SK-N-SH (cell line): ENCODE measurements around the gene DNAH6. TPM values are rescaled to one million over a fixed set of nuclear protein-coding genes. Genes with fewer than 3 reads are reported as not detected.

Source experiments
- CTCF ChIA-PET: fragments of 300-600, 350-600 bp; formaldehyde crosslinking; extraction: SDS; loops from one replicate; lab custom pipeline; 2021; lab: Yijun Ruan, JAX
- POLR2A ChIA-PET: fragments of 350-600 bp; sonication (Branson Sonifier 250); formaldehyde crosslinking; extraction: SDS; loops from one replicate; lab custom pipeline; 2020; ENCODE audit warnings: antibody characterized with exemption, inconsistent platforms; lab: Yijun Ruan, JAX
- DNase-seq: peaks from one replicate; pipeline ENCODE4 v3.0.0; 2012
- H2AFZ ChIP-seq: fragments of 200-600 bp; sonication (generic); 2 replicates; pipeline ENCODE4 v1.8.1; 2016; ENCODE audit warnings: antibody characterized with exemption, mild to moderate bottlenecking, low read depth
- H3F3A ChIP-seq: fragments of 200-600 bp; sonication (generic); replicated peaks from 2 replicates; pipeline ENCODE3; 2016; ENCODE audit warnings: antibody characterized with exemption, mild to moderate bottlenecking; ENCODE audit not compliant: insufficient read depth
- H3K27ac ChIP-seq, 2 experiments: fragments of 200-500 bp in 1 of 2; fragments of 200-600 bp in 1 of 2; sonication (Bioruptor generic) in 1 of 2; sonication (generic), shearing (Covaris generic) in 1 of 2; 2 replicates each; pipeline versions ENCODE4 v1.5.1 to v1.6.1; 2014 to 2016; ENCODE audit warnings: low read depth in 2 of 2, inconsistent platforms in 1 of 2, low read length in 1 of 2, mild to moderate bottlenecking in 1 of 2, mixed read lengths in 1 of 2
- H3K27me3 ChIP-seq: fragments of 200-600 bp; sonication (generic), shearing (Covaris generic); 2 replicates; pipeline ENCODE4 v1.6.1; 2016; ENCODE audit warnings: mixed run types; ENCODE audit not compliant: insufficient read depth
- H3K36me3 ChIP-seq, 2 experiments: fragments of 200-500 bp in 1 of 2; fragments of 200-600 bp in 1 of 2; sonication (Bioruptor generic) in 1 of 2; sonication (generic) in 1 of 2; replicated peaks in 1 of 2; 2 replicates each; pipeline versions ENCODE3 to v1.5.1; 2014 to 2016; ENCODE audit warnings: low read length in 1 of 2, mild to moderate bottlenecking in 1 of 2; ENCODE audit not compliant: insufficient read depth in 2 of 2, control insufficient read depth in 1 of 2
- H3K4me1 ChIP-seq, 2 experiments: fragments of 200-500 bp in 1 of 2; fragments of 200-600 bp in 1 of 2; sonication (Bioruptor generic) in 1 of 2; sonication (generic), shearing (Covaris generic) in 1 of 2; 2 replicates each; pipeline versions ENCODE4 v1.5.1 to v1.6.1; 2014 to 2016; ENCODE audit warnings: low read depth in 1 of 2, low read length in 1 of 2, mixed run types in 1 of 2; ENCODE audit not compliant: insufficient read depth in 2 of 2, control insufficient read depth in 1 of 2
- H3K4me2 ChIP-seq: fragments of 200-600 bp; sonication (generic), shearing (Covaris generic); 2 replicates; pipeline ENCODE4 v1.6.1; 2017; ENCODE audit warnings: mixed run types
- H3K4me3 ChIP-seq, 2 experiments: fragments of 200-500 bp in 1 of 2; fragments of 200-600 bp in 1 of 2; sonication (Bioruptor generic) in 1 of 2; sonication (generic), shearing (Covaris generic) in 1 of 2; 2 replicates each; pipeline versions ENCODE4 v1.5.1 to v1.8.1; 2014 to 2016; ENCODE audit warnings: low read depth in 2 of 2, inconsistent platforms in 1 of 2, low read length in 1 of 2, mild to moderate bottlenecking in 1 of 2, mixed read lengths in 1 of 2, moderate library complexity in 1 of 2
- H3K79me2 ChIP-seq: fragments of 200-600 bp; sonication (generic); 2 replicates; pipeline ENCODE4 v1.8.1; 2017; ENCODE audit warnings: mild to moderate bottlenecking; ENCODE audit not compliant: insufficient read depth
- H3K9ac ChIP-seq: fragments of 200-600 bp; sonication (generic); 2 replicates; pipeline ENCODE4 v1.6.1; 2017; ENCODE audit warnings: mixed run types
- H3K9me2 ChIP-seq: fragments of 200-600 bp; sonication (generic); 2 replicates; pipeline ENCODE4 v1.6.1; 2017; ENCODE audit warnings: mixed run types
- H3K9me3 ChIP-seq: fragments of 200-600 bp; sonication (generic); 2 replicates; pipeline ENCODE4 v1.6.1; 2017; ENCODE audit warnings: mixed run types, mild to moderate bottlenecking, moderate library complexity
- H4K20me1 ChIP-seq: fragments of 200-600 bp; sonication (generic); 2 replicates; pipeline ENCODE4 v1.6.1; 2017; ENCODE audit warnings: mild to moderate bottlenecking, mixed run types; ENCODE audit not compliant: insufficient read depth
- EP300 ChIP-seq, 2 experiments: IDR thresholded peaks; 2 replicates each; pipeline versions ENCODE4 v1.4.0 to v1.6.1; 2012; ENCODE audit warnings: borderline replicate concordance in 1 of 2, low read depth in 1 of 2, low read length in 1 of 2
- EZH2phosphoT487 ChIP-seq: fragments of 200-600 bp; sonication (generic); IDR thresholded peaks from 2 replicates; pipeline ENCODE4 v1.6.1; 2017; ENCODE audit warnings: low read depth, mixed run types, mild to moderate bottlenecking, antibody characterized with exemption, moderate library complexity, borderline replicate concordance
- FOSL2 ChIP-seq: IDR thresholded peaks from 2 replicates; pipeline ENCODE4 v1.4.0; 2012; ENCODE audit warnings: low read depth, mild to moderate bottlenecking, moderate library complexity, borderline replicate concordance
- FOXJ3 ChIP-seq: sonication (generic); formaldehyde crosslinking; IDR thresholded peaks from 2 replicates; pipeline ENCODE4 v1.5.1; 2020; ENCODE audit warnings: mild to moderate bottlenecking, missing genetic modification reagents
- FOXM1 ChIP-seq: IDR thresholded peaks from 2 replicates; pipeline ENCODE4 v1.4.0; 2012; ENCODE audit warnings: low read depth, mild to moderate bottlenecking
- JUND ChIP-seq: IDR thresholded peaks from 2 replicates; pipeline ENCODE4 v1.4.0; 2012
- MXI1 ChIP-seq: IDR thresholded peaks from 2 replicates; pipeline ENCODE4 v1.6.1; 2012; ENCODE audit warnings: mild to moderate bottlenecking, low read depth, low read length, improper control_type of control experiment
- NRF1 ChIP-seq: IDR thresholded peaks from 2 replicates; pipeline ENCODE4 v1.6.1; 2012; ENCODE audit warnings: low read depth, mild to moderate bottlenecking, low read length
- POLR2AphosphoS5 ChIP-seq: IDR thresholded peaks from 2 replicates; pipeline ENCODE4 v1.6.1; 2012; ENCODE audit warnings: low read depth, low read length
- RAD21 ChIP-seq: IDR thresholded peaks from 2 replicates; pipeline ENCODE4 v1.6.1; 2012; ENCODE audit warnings: mild to moderate bottlenecking, low read length
- RXRA ChIP-seq: IDR thresholded peaks from 2 replicates; pipeline ENCODE4 v1.4.0; 2012; ENCODE audit warnings: low read depth, mild to moderate bottlenecking, borderline replicate concordance
- SMC3 ChIP-seq: IDR thresholded peaks from 2 replicates; pipeline ENCODE4 v1.6.1; 2012; ENCODE audit warnings: low read depth, low read length, improper control_type of control experiment
- TEAD4 ChIP-seq: IDR thresholded peaks from 2 replicates; pipeline ENCODE4 v1.4.0; 2012; ENCODE audit warnings: mild to moderate bottlenecking, borderline replicate concordance; ENCODE audit not compliant: insufficient read depth
- WGBS: methylation state at CpG from one replicate; pipeline ENCODE4 v1.1.6; 2017; ENCODE audit warnings: low lambda C conversion rate; 5-methylcytosine and 5-hydroxymethylcytosine counted together
- polyA plus RNA-seq, 3 experiments: library from polyadenylated mRNA; depleted of rRNA; stranded (reverse); fragments of >200 nt; gene quantifications; 2 replicates each; pipeline ENCODE4 v1.2.3, GENCODE V29; 2012
- TF ChIP-seq, protein P1 (sequence below): IDR thresholded peaks from 2 replicates; pipeline ENCODE4 v1.4.0; 2012; ENCODE audit warnings: low read depth, borderline replicate concordance
- TF ChIP-seq, protein P2 (sequence below): fragments of 150-350 bp; IDR thresholded peaks from 2 replicates; pipeline ENCODE4 v1.6.1; 2017; ENCODE audit warnings: antibody characterized with exemption, low read length, low read depth, borderline replicate concordance
- TF ChIP-seq, protein P3 (sequence below): IDR thresholded peaks from 2 replicates; pipeline ENCODE4 v1.4.0; 2012; ENCODE audit warnings: low read depth
- TF ChIP-seq, protein P4 (sequence below): IDR thresholded peaks from 2 replicates; pipeline ENCODE4 v1.4.0; 2012; ENCODE audit warnings: low read depth, borderline replicate concordance

The DNAH6 gene
- polyA plus RNA-seq, 1 of the 3 experiments (the other 2 are of a cell fraction): 0.03 TPM

DNA sequence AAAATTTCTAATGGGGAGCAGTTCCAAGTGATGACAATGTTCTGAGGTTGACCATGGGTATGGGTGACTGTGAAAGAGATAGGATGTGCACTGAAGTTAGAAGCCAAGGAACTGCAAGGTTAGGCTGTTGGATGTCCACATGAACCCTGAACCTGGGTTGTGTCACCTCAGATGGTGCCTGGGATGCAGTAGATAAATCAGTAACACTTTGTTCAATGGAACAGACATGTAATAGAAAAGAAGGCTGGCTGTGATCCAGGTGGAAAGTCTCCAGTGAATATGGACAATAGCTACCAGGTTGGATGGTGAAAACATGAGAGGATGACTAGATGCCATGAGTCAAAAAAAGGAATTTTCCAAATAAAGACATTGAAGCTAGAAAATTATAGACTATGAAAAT, 233.1 kb downstream of the DNAH6 start:
- no peak for DNase-seq
- no peaks in the 10 kb centered on the region for H3K79me2 ChIP-seq
- ChIA-PET POLR2A (no interaction called here), CTCF (no interaction called here)
- no peaks in the 10 kb centered on the region for H3F3A ChIP-seq
- no peak overlapping the region for H3K27ac ChIP-seq
- no peak overlapping the region for H3K4me2 ChIP-seq
- no peaks in the 10 kb centered on the region for H3K9me3 ChIP-seq
- no peaks in the 10 kb centered on the region; the same call in 1 of the 2 replicates for H3K9me2 ChIP-seq
- no peaks in the 10 kb centered on the region; the same call in 1 of the 2 replicates for H3K27me3 ChIP-seq
- no peaks in the 10 kb centered on the region for H4K20me1 ChIP-seq
- H3K4me3 ChIP-seq: no peak overlapping the region
- no peak overlapping the region for H3K9ac ChIP-seq
- TF ChIP-seq, protein P1, sequence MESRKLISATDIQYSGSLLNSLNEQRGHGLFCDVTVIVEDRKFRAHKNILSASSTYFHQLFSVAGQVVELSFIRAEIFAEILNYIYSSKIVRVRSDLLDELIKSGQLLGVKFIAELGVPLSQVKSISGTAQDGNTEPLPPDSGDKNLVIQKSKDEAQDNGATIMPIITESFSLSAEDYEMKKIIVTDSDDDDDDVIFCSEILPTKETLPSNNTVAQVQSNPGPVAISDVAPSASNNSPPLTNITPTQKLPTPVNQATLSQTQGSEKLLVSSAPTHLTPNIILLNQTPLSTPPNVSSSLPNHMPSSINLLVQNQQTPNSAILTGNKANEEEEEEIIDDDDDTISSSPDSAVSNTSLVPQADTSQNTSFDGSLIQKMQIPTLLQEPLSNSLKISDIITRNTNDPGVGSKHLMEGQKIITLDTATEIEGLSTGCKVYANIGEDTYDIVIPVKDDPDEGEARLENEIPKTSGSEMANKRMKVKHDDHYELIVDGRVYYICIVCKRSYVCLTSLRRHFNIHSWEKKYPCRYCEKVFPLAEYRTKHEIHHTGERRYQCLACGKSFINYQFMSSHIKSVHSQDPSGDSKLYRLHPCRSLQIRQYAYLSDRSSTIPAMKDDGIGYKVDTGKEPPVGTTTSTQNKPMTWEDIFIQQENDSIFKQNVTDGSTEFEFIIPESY: no peak
- no peak for TF ChIP-seq POLR2AphosphoS5
- TF ChIP-seq, protein P2, sequence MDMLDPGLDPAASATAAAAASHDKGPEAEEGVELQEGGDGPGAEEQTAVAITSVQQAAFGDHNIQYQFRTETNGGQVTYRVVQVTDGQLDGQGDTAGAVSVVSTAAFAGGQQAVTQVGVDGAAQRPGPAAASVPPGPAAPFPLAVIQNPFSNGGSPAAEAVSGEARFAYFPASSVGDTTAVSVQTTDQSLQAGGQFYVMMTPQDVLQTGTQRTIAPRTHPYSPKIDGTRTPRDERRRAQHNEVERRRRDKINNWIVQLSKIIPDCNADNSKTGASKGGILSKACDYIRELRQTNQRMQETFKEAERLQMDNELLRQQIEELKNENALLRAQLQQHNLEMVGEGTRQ: no peak
- TF ChIP-seq EP300 (IDR thresholded peaks at IDR 0.05; ENCODE audit: borderline replicate concordance in 1 of 2, low read depth in 1 of 2, low read length in 1 of 2): no peak
- TF ChIP-seq NRF1: no peak
- no peak for TF ChIP-seq JUND
- TF ChIP-seq, protein P3, sequence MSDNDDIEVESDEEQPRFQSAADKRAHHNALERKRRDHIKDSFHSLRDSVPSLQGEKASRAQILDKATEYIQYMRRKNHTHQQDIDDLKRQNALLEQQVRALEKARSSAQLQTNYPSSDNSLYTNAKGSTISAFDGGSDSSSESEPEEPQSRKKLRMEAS: no peak
- no peak for TF ChIP-seq SMC3
- H3K36me3 ChIP-seq: no peaks in the 10 kb centered on the region
- H2AFZ ChIP-seq: no peak overlapping the region
- no peaks in the 10 kb centered on the region for H3K4me1 ChIP-seq

DNA sequence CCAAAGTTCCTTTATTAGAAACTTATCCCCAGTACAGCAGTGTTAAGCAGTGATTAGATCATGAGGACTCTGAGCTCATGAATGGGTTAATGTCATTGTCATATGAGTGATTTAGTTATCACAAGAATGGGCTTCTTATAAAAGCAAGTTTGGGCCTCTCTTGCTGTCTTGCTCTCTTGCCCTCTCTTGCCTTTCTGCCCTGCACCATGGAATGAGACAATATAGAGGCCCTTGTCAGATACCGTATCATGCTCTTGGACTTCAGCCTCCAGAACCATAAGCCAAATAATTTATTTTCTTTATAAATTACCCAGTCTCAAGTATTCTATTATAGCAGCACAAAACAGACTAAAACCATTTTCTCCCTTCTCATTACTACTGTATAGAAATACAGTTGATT, 238.8 kb downstream of the DNAH6 start:
- 74% methylated on average over 1 of the region's 1 CpG for WGBS
- no peak overlapping the region for H3K4me2 ChIP-seq
- H3K4me3 ChIP-seq: no peak overlapping the region
- no peak overlapping the region for H3K27ac ChIP-seq
- no peaks in the 10 kb centered on the region for H3K27me3 ChIP-seq
- no peaks in the 10 kb centered on the region for H3K79me2 ChIP-seq
- H4K20me1 ChIP-seq: no peaks in the 10 kb centered on the region
- ChIA-PET POLR2A (no interaction called here), CTCF (no interaction called here)
- TF ChIP-seq TEAD4 (no peak), MXI1 (no peak), NRF1 (no peak), RAD21 (no peak), RXRA (no peak), EZH2phosphoT487 (no peak), FOXM1 (no peak), FOXJ3 (CRISPR knock-in tag) (no peak), POLR2AphosphoS5 (no peak), FOSL2 (no peak)
- TF ChIP-seq, protein P4, sequence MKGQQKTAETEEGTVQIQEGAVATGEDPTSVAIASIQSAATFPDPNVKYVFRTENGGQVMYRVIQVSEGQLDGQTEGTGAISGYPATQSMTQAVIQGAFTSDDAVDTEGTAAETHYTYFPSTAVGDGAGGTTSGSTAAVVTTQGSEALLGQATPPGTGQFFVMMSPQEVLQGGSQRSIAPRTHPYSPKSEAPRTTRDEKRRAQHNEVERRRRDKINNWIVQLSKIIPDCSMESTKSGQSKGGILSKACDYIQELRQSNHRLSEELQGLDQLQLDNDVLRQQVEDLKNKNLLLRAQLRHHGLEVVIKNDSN: no peak
- TF ChIP-seq, protein P3: no peak
- 0 out of 2 replicates have a peak, but pooled peaks cover 6% of the 10 kb centered on the region for H3K9me3 ChIP-seq
- H2AFZ ChIP-seq: no peak overlapping the region
- no peak for DNase-seq
- no peaks in the 10 kb centered on the region for H3K4me1 ChIP-seq
- H3K9me2 ChIP-seq: no peaks in the 10 kb centered on the region; the same call in 1 of the 2 replicates
- H3K9ac ChIP-seq: no peak overlapping the region
- no peaks in the 10 kb centered on the region for H3F3A ChIP-seq
- H3K36me3 ChIP-seq: no peaks in the 10 kb centered on the region
